Measurements from ENCODE around the gene WDR86.
A peak's percentile ranks its signal among the peaks of the same experiment; 100 is the strongest.

The WDR86 gene

DNA sequence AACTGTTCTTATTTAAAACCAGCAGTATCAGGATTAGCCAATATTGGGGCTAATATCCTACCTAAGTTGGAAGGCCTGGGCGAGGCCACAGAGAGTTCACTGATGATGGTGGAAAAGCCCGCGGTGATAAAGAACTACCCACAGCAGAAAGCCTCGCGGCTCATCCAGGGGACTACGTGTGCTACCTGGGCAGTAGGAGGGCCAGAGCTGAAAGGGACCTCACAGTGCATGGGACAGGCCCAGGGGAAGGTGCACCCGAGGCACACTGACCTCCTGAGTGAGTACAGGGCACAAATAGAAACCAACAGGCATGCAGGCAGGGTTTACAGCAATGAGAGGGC is 1.4 kb downstream of the WDR86 start:
- no peak overlapping the region for H3K4me3 ChIP-seq (ENCODE audit: low read length)
- no peaks in the 10 kb centered on the region for H3K36me3 ChIP-seq (ENCODE audit: control insufficient read depth, insufficient read depth, low read length)
- no peaks in the 10 kb centered on the region for H3K9me3 ChIP-seq (ENCODE audit: control insufficient read depth, low read length)
- H3K4me1 ChIP-seq (ENCODE audit: control insufficient read depth, insufficient read depth, low read length): no peaks in the 10 kb centered on the region
- peaks cover 41% of the 10 kb centered on the region for H3K27me3 ChIP-seq (ENCODE audit: control insufficient read depth, insufficient read depth, low read length)
- H3K9ac ChIP-seq (ENCODE audit: low read length): peak overlapping the region; percentile 0

DNA sequence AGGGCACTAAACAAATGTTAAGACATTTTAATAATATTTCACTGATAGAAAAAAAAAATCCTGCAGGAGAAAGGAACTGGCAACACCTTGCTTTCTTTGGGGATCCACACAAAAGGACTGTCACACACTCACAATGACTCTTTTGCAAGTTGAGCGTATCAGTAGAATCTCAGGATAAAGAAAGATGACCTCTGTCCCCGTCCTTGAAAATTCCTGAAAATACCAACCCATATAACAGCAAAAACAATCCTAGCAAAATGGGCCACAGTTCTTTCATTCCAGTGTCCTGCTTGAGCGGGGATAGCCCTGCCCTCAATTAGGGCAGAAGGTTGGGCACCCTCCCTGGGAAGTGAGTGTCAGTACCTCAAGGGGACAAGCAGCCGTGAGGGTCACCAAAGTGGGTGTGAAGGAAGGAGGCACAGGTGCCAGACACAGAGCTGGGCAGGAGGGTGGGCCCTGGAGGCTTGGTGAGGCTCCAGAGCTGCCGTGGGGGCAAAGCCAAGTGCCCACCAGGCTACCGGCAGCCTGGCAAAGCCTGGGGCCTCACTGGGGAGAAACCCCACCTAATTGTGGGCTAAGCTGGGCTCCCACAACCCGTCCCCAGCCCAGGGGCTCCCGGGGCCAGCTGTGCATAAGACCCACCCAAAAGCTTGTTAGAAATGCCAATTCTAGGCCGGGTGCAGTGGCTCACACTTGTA is 2.8 kb downstream of the WDR86 start:
- H3K9me3 ChIP-seq (ENCODE audit: control insufficient read depth, low read length): no peaks in the 10 kb centered on the region
- H3K4me1 ChIP-seq (ENCODE audit: control insufficient read depth, insufficient read depth, low read length): no peaks in the 10 kb centered on the region
- no peak overlapping the region for H3K4me3 ChIP-seq (ENCODE audit: low read length)
- no peak overlapping the region for H3K9ac ChIP-seq (ENCODE audit: low read length)
- H3K27me3 ChIP-seq (ENCODE audit: control insufficient read depth, insufficient read depth, low read length): peaks cover 38% of the 10 kb centered on the region
- H3K36me3 ChIP-seq (ENCODE audit: control insufficient read depth, insufficient read depth, low read length): no peaks in the 10 kb centered on the region

- peaks cover 30% of the 10 kb centered on the region for H3K27me3 ChIP-seq (ENCODE audit: control insufficient read depth, insufficient read depth, low read length)
- no peaks in the 10 kb centered on the region for H3K9me3 ChIP-seq (ENCODE audit: control insufficient read depth, low read length)
- no peak overlapping the region for H3K4me3 ChIP-seq (ENCODE audit: low read length)
- no peak overlapping the region for H3K9ac ChIP-seq (ENCODE audit: low read length)
- no peaks in the 10 kb centered on the region for H3K36me3 ChIP-seq (ENCODE audit: control insufficient read depth, insufficient read depth, low read length)
- no peaks in the 10 kb centered on the region for H3K4me1 ChIP-seq (ENCODE audit: control insufficient read depth, insufficient read depth, low read length)
These were observed 3.6 kb downstream of the WDR86 start for GRCh38 chr7:151406051-151406875.

DNA sequence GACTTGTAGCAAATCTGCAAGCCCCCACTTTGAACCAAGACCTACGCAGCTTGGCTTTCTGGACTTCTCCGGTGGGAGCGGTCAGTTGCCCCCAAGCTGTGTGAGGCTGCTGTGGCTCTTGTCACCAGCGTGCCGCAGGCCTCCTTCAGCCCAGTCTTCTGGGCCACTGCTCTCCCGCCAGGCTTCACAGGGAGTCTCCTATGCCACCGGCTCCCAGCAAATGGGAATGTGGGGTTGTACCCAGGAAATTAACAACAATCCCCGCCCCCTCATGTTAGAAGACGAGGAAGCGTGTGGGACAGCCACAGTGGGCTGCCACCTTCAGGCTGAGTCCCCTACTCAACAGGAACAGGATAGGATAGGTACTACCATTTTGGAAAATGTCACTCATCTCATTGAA is 4.2 kb downstream of the WDR86 start:
- Histone ChIP-seq H3K36me3 (ENCODE audit: control insufficient read depth, insufficient read depth, low read length) (no peaks in the 10 kb centered on the region), H3K27me3 (ENCODE audit: control insufficient read depth, insufficient read depth, low read length) (peaks cover 23% of the 10 kb centered on the region), H3K9ac (ENCODE audit: low read length) (no peak overlapping the region), H3K4me1 (ENCODE audit: control insufficient read depth, insufficient read depth, low read length) (no peaks in the 10 kb centered on the region), H3K4me3 (ENCODE audit: low read length) (no peak overlapping the region), H3K9me3 (ENCODE audit: control insufficient read depth, low read length) (no peaks in the 10 kb centered on the region)

- Histone ChIP-seq H3K4me1 (ENCODE audit: control insufficient read depth, insufficient read depth, low read length) (no peaks in the 10 kb centered on the region), H3K4me3 (ENCODE audit: low read length) (no peak overlapping the region), H3K9ac (ENCODE audit: low read length) (no peak overlapping the region), H3K27me3 (ENCODE audit: control insufficient read depth, insufficient read depth, low read length) (peaks cover 18% of the 10 kb centered on the region), H3K36me3 (ENCODE audit: control insufficient read depth, insufficient read depth, low read length) (no peaks in the 10 kb centered on the region), H3K9me3 (ENCODE audit: control insufficient read depth, low read length) (no peaks in the 10 kb centered on the region)
These were observed 4.8 kb downstream of the WDR86 start for GRCh38 chr7:151405056-151405455.

- peaks cover 11% of the 10 kb centered on the region for H3K27me3 ChIP-seq (ENCODE audit: control insufficient read depth, insufficient read depth, low read length)
- no peak overlapping the region for H3K4me3 ChIP-seq (ENCODE audit: low read length)
- no peak overlapping the region for H3K9ac ChIP-seq (ENCODE audit: low read length)
- no peaks in the 10 kb centered on the region for H3K9me3 ChIP-seq (ENCODE audit: control insufficient read depth, low read length)
- no peaks in the 10 kb centered on the region for H3K36me3 ChIP-seq (ENCODE audit: control insufficient read depth, insufficient read depth, low read length)
- no peaks in the 10 kb centered on the region for H3K4me1 ChIP-seq (ENCODE audit: control insufficient read depth, insufficient read depth, low read length)
These were observed 5.4 kb downstream of the WDR86 start for GRCh38 chr7:151404216-151405011.

DNA sequence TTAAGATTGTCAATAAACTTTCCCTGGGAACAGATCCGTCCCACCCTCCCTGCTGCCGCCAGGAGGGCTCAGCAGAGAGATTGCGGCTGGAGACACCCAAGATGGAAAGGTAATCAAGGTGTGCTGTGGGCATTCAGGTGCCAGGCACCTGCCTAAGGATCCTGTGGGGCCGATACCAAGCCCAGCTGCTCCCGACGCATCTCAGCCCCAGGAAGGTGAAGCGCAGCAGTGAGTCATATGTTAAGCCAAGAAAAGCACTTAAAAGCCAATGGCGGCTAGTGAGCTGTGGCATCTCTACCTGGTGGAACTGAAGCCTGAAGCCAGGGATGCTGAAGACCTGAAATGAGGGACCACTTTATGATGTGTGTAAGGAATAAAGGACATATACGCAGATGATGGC is 6.1 kb downstream of the WDR86 start:
- no peaks in the 10 kb centered on the region for H3K4me1 ChIP-seq (ENCODE audit: control insufficient read depth, insufficient read depth, low read length)
- H3K4me3 ChIP-seq (ENCODE audit: low read length): no peak overlapping the region
- no peaks in the 10 kb centered on the region for H3K36me3 ChIP-seq (ENCODE audit: control insufficient read depth, insufficient read depth, low read length)
- peaks cover 5% of the 10 kb centered on the region for H3K27me3 ChIP-seq (ENCODE audit: control insufficient read depth, insufficient read depth, low read length)
- no peaks in the 10 kb centered on the region for H3K9me3 ChIP-seq (ENCODE audit: control insufficient read depth, low read length)
- H3K9ac ChIP-seq (ENCODE audit: low read length): no peak overlapping the region

DNA sequence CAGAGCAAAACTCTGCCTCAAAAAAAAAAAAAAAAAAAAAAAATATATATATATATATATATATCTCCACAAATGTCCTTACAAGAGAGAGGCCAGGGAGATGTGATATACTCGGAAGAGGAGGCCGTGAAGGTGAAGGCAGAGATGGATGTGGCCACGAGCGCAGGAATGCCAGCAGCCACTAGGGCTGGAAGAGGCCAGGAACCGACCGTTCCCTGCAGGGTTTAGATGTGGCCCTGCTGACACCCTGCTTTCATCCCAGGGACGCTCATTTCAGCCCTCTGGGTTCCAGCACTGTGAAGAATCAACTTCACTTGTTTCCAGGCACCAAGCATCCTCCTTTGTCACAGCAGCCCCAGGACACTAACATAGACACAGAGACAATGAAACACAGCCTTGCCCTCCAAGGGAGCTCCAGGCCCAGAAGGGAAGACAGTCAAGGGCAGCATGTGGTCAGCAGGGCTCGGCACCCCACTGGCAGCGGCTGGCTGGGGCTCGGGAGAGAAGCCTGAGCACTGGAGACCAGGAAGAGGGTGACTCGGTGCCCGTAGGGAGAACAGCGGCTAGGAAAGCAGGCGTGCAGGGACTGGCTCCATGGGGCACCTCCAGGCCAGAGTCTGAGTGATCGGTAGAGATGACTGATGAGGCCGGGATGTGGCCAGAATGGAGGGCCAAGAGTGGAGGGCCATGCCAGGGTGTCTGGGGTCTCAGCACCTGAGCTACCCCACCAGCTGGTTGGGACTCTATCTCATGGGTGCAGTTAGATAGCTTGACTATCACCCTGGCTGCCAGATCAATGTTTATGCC is 7.6 kb downstream of the WDR86 start:
- Histone ChIP-seq H3K9me3 (ENCODE audit: control insufficient read depth, low read length) (no peaks in the 10 kb centered on the region), H3K4me1 (ENCODE audit: control insufficient read depth, insufficient read depth, low read length) (no peaks in the 10 kb centered on the region), H3K27me3 (ENCODE audit: control insufficient read depth, insufficient read depth, low read length) (no peaks in the 10 kb centered on the region), H3K9ac (ENCODE audit: low read length) (no peak overlapping the region), H3K4me3 (ENCODE audit: low read length) (no peak overlapping the region), H3K36me3 (ENCODE audit: control insufficient read depth, insufficient read depth, low read length) (no peaks in the 10 kb centered on the region)

GRCh38 chr7:151400626-151401315 is 9.1 kb downstream of the WDR86 start:
- Histone ChIP-seq H3K4me3 (ENCODE audit: low read length) (no peak overlapping the region), H3K4me1 (ENCODE audit: control insufficient read depth, insufficient read depth, low read length) (no peaks in the 10 kb centered on the region), H3K9me3 (ENCODE audit: control insufficient read depth, low read length) (no peaks in the 10 kb centered on the region), H3K36me3 (ENCODE audit: control insufficient read depth, insufficient read depth, low read length) (no peaks in the 10 kb centered on the region), H3K27me3 (ENCODE audit: control insufficient read depth, insufficient read depth, low read length) (no peaks in the 10 kb centered on the region), H3K9ac (ENCODE audit: low read length) (no peak overlapping the region)

GRCh38 chr7:151399906-151400305 is 9.9 kb downstream of the WDR86 start:
- H3K9ac ChIP-seq (ENCODE audit: low read length): no peak overlapping the region
- H3K9me3 ChIP-seq (ENCODE audit: control insufficient read depth, low read length): no peaks in the 10 kb centered on the region
- H3K36me3 ChIP-seq (ENCODE audit: control insufficient read depth, insufficient read depth, low read length): no peaks in the 10 kb centered on the region
- H3K4me1 ChIP-seq (ENCODE audit: control insufficient read depth, insufficient read depth, low read length): no peaks in the 10 kb centered on the region
- no peaks in the 10 kb centered on the region for H3K27me3 ChIP-seq (ENCODE audit: control insufficient read depth, insufficient read depth, low read length)
- H3K4me3 ChIP-seq (ENCODE audit: low read length): no peak overlapping the region

DNA sequence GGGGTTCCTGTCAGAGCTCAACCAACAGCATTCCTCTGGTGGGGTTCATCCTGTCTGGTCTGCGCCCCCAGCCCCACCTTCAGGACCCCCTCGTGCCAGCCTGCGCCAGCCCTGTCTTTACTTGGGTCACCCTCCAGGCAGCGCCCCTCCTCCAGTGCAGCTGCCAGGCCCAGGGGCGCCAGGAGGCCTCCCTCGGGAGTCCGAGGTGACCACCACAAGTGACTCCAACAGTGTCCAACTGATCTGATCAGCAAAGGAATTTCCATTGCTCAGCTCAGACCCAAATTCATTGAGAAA is 10.6 kb downstream of the WDR86 start:
- peaks cover 6% of the 10 kb centered on the region for H3K27me3 ChIP-seq (ENCODE audit: control insufficient read depth, insufficient read depth, low read length)
- H3K4me1 ChIP-seq (ENCODE audit: control insufficient read depth, insufficient read depth, low read length): no peaks in the 10 kb centered on the region
- no peak overlapping the region for H3K9ac ChIP-seq (ENCODE audit: low read length)

More for the DNA sequence above, 10.6 kb downstream of the WDR86 start:
- Histone ChIP-seq H3K36me3 (ENCODE audit: control insufficient read depth, insufficient read depth, low read length) (no peaks in the 10 kb centered on the region), H3K9me3 (ENCODE audit: control insufficient read depth, low read length) (no peaks in the 10 kb centered on the region), H3K4me3 (ENCODE audit: low read length) (no peak overlapping the region)
